SK-N-SH treated with all-trans-retinoic acid at 6 μM for 48 hours (cell line): ENCODE measurements around the gene MRPL41.

Experiments used
- PPARA ChIP-seq: fragments of 250-450 bp; sonication (Bioruptor Pico); IDR thresholded peaks from 2 replicates; pipeline ENCODE4 v1.5.0; 2020; ENCODE audit warnings: mild to moderate bottlenecking, borderline replicate concordance
- RARB ChIP-seq: fragments of 250-450 bp; sonication (Bioruptor Pico); IDR thresholded peaks from 2 replicates; pipeline ENCODE4 v1.8.0; 2021; ENCODE audit warnings: mild to moderate bottlenecking, moderate library complexity
- TCF4 ChIP-seq: fragments of 250-450 bp; sonication (Bioruptor Pico); IDR thresholded peaks from 2 replicates; pipeline ENCODE4 v1.8.0; 2021; ENCODE audit warnings: mild to moderate bottlenecking, moderate library complexity, borderline replicate concordance
- ZNF70 ChIP-seq: fragments of 450-650 bp; formaldehyde crosslinking; IDR thresholded peaks from 2 replicates; pipeline ENCODE4 v1.5.0; 2020; ENCODE audit warnings: mild to moderate bottlenecking, moderate library complexity
- TF ChIP-seq, protein P1 (sequence below): fragments of 250-450 bp; sonication (Bioruptor Pico); IDR thresholded peaks from 2 replicates; pipeline ENCODE4 v1.5.1; 2021; ENCODE audit warnings: mild to moderate bottlenecking, moderate library complexity
- TF ChIP-seq, protein P2 (sequence below): fragments of 250-450 bp; sonication (Bioruptor Pico); IDR thresholded peaks from 2 replicates; pipeline ENCODE4 v1.5.1; 2020; ENCODE audit warnings: low read depth, mild to moderate bottlenecking, moderate library complexity
- TF ChIP-seq, protein P3 (sequence below): fragments of 250-450 bp; sonication (Bioruptor Pico); IDR thresholded peaks from 2 replicates; pipeline ENCODE4 v1.5.0; 2020; ENCODE audit warnings: mild to moderate bottlenecking, moderate library complexity

DNA sequence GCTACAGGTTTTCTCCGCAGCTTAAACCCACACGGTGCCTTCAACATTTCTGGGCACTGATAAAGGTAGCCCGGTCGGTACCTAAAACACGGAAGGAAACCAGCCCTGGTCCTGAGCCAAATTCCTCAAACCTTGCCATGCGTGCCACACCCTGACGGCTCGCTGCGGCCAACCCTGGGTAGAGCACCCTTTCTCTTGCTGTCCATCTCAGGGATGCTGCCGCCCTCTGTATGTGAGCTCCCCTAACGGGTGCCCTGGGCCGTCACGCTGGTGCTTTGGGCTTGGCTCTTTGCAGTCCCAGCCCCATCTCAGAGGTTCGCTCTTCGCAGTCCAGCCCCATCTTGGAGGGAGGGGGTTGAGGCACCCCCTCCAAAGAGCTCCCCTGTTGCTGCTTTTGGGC, 45.4 kb upstream of the MRPL41 start:
- TF ChIP-seq ZNF70 (CRISPR knock-in tag) (no peak), PPARA (CRISPR knock-in tag) (no peak), RARB (no peak), TCF4 (CRISPR knock-in tag) (no peak)
- TF ChIP-seq, protein P1, sequence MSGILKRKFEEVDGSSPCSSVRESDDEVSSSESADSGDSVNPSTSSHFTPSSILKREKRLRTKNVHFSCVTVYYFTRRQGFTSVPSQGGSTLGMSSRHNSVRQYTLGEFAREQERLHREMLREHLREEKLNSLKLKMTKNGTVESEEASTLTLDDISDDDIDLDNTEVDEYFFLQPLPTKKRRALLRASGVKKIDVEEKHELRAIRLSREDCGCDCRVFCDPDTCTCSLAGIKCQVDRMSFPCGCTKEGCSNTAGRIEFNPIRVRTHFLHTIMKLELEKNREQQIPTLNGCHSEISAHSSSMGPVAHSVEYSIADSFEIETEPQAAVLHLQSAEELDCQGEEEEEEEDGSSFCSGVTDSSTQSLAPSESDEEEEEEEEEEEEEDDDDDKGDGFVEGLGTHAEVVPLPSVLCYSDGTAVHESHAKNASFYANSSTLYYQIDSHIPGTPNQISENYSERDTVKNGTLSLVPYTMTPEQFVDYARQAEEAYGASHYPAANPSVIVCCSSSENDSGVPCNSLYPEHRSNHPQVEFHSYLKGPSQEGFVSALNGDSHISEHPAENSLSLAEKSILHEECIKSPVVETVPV = no peak
- TF ChIP-seq, protein P2, sequence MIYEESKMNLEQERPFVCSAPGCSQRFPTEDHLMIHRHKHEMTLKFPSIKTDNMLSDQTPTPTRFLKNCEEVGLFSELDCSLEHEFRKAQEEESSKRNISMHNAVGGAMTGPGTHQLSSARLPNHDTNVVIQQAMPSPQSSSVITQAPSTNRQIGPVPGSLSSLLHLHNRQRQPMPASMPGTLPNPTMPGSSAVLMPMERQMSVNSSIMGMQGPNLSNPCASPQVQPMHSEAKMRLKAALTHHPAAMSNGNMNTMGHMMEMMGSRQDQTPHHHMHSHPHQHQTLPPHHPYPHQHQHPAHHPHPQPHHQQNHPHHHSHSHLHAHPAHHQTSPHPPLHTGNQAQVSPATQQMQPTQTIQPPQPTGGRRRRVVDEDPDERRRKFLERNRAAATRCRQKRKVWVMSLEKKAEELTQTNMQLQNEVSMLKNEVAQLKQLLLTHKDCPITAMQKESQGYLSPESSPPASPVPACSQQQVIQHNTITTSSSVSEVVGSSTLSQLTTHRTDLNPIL (CRISPR knock-in tag) = no peak
- TF ChIP-seq, protein P3, sequence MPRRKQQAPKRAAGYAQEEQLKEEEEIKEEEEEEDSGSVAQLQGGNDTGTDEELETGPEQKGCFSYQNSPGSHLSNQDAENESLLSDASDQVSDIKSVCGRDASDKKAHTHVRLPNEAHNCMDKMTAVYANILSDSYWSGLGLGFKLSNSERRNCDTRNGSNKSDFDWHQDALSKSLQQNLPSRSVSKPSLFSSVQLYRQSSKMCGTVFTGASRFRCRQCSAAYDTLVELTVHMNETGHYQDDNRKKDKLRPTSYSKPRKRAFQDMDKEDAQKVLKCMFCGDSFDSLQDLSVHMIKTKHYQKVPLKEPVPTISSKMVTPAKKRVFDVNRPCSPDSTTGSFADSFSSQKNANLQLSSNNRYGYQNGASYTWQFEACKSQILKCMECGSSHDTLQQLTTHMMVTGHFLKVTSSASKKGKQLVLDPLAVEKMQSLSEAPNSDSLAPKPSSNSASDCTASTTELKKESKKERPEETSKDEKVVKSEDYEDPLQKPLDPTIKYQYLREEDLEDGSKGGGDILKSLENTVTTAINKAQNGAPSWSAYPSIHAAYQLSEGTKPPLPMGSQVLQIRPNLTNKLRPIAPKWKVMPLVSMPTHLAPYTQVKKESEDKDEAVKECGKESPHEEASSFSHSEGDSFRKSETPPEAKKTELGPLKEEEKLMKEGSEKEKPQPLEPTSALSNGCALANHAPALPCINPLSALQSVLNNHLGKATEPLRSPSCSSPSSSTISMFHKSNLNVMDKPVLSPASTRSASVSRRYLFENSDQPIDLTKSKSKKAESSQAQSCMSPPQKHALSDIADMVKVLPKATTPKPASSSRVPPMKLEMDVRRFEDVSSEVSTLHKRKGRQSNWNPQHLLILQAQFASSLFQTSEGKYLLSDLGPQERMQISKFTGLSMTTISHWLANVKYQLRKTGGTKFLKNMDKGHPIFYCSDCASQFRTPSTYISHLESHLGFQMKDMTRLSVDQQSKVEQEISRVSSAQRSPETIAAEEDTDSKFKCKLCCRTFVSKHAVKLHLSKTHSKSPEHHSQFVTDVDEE (CRISPR knock-in tag) = no peak
